Endometrial microvascular endothelial cells (primary cell): ENCODE data around the gene ITGA11. TPM values are rescaled to one million over a fixed set of nuclear protein-coding genes. Genes with fewer than 3 reads are reported as not detected.

Source experiments
- in situ Hi-C: cut with HindIII; loops from 2 replicates; pipeline ENCODE4 v1.10.0; 2017; ENCODE audit warnings: low sequenced_read_pairs, low pct_unique_long_range_greater_than_20kb; ENCODE audit errors: inconsistent ontology term
- total RNA-seq: library from RNA; depleted of rRNA; stranded (reverse); fragments of >200 nt; gene quantifications from one replicate; pipeline ENCODE4 v1.2.3, GENCODE V29; 2015; ENCODE audit errors: inconsistent ontology term

The ITGA11 gene
- total RNA-seq, 1 donor from 2014 or later = 0.19 TPM

DNA sequence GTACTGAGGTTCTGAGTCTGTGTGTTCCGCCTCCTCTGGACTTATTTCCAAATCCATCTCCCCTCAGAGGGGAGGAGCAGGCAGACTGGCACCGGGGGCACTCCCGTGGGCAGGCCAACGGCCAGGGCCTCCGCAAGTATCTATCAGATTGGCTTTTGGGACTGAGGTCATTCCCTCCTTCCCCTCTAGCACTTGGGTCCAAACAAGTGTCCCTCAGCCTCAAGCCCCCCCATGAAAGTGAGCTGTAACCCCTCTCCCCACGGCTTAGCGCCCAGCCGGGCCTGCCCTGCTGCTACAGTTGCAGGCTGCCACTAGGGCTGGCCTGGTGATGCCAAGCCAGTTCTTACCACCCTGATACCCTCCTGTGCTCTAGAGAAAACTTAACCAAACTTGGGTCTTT lies 17.4 kb downstream of the ITGA11 start:
- in situ Hi-C loops = no loop called here

DNA sequence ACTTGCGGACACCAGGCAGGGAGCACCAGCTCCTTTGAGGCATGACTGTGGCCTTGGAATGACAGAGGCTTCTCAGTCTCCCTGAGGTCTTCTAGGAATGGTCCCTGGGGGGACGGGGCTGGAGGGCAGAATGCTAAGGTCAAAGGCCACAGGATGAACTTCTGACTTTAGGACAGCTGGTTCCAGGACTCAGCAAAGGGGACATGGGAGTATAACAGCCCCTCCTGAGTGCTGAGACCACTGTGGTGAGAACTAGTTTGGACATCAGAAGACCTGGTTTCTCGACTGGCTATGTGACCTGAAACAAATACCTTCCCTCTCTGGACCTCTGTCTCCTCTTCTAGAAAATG lies 17.8 kb downstream of the ITGA11 start:
- in situ Hi-C loops = no loop called here

GRCh38 chr15:68413363-68414205 lies 18.4 kb downstream of the ITGA11 start:
- in situ Hi-C loops = no loop called here

GRCh38 chr15:68412218-68412617 lies 19.7 kb downstream of the ITGA11 start:
- in situ Hi-C loops = no loop called here

GRCh38 chr15:68411735-68412134 lies 20.2 kb downstream of the ITGA11 start:
- in situ Hi-C loops = no loop called here

DNA sequence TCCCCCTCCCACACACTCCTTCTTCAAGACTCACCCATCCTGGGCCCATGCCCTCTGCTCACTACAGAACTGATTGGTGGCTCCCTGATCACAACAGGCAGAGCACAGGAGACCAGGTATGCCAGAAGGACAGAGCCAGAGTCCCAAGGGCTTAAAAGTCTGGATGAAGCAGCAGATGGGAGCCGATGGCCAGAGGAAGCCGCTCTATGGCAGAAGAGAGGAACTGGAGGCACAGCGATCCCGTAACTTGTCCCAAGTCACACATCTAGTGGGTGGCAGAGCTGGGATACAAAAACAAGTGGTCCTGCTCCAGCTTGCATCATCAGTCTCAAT lies 20.7 kb downstream of the ITGA11 start:
- in situ Hi-C loops = no loop called here

DNA sequence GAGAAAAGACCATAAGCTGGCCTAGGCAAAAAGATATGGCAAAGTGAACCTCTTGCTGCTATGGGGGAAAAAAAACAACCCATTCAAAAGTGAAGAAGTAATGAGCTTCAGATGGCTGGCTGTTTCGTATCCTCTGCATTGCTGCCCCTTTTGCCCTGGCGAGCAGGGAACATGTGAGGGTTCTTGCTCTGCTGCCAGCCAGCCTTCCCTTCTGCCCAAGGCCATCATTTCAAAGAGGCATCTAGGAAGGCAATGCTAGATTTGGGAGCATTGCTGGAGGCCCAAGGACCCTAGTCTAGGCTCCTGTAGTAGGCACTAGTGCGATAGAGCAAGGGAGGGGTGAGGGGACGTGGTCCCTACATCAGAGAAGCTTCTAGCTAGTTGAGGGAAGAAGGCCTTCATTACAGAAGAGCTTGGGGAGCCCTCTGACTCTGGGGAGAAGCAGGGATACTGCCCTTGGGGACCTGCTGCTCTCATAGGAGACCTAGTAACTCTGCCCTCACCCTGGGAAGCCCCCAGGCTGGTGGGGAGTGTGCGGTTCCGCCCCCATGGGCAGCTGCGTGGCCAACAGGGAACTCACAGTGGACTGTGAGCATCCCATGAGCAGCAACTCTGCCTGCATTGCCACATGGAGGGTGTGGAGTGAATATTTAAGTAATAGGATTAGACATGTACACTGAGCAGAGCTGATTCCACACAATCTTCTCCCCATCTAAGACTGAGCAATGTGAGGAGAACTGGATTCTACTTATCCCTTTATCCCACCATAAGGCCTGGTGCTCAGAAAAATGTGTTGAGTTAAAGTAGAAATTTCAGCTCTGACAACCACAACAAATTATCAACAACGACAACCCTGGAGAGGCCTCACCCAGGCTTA lies 21.3 kb downstream of the ITGA11 start:
- in situ Hi-C loops = no loop called here

DNA sequence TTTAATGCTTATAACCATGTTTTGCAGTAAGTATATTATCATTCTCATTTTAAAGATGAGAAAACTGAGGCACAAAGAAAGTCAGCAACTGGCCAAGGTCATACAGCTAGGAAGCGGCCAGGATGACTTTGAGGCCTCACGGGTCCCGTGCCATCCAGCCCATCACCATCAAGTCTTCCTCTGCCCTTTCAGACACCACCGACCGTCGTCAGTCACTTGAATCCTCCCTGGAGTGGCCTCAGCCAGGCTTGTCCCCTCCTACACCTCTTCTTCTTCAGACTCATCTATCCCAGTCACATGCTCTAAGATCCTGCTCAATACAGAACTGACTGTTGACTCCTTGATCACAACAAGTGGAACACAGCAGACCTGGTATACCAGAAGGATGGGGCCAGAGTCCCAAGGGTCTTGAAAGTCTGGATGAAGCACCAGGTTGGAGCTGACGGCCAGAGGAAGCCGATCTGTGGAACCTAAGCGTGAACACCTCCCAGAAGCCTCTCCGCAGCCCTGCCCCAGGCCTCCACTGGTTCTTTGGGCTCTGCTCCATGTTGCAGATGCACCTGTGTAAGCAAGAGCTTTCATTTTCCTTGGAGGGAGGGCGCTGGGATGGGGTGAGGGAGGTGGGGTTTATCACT lies 22.1 kb downstream of the ITGA11 start:
- in situ Hi-C loops = no loop called here

DNA sequence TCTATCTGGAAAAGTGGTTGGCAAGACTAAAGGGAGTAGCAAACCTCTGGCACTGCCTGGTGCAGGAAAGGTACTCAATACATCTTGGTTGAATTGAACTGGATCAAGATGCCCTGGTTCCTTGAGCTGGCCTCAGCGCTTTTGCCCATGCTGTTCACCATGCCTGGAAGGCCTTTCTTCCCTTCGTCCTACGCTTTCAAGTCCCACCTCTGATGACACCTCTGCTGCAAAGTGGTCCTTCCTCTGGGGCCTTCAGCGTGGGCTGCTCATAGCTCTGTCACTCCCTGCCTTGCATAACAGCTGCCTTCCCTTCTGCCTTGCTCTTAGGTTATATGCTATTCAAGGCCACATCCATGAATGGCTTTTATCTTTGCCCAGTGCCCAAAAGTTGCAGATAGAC lies 23.0 kb downstream of the ITGA11 start:
- in situ Hi-C loops = no loop called here

DNA sequence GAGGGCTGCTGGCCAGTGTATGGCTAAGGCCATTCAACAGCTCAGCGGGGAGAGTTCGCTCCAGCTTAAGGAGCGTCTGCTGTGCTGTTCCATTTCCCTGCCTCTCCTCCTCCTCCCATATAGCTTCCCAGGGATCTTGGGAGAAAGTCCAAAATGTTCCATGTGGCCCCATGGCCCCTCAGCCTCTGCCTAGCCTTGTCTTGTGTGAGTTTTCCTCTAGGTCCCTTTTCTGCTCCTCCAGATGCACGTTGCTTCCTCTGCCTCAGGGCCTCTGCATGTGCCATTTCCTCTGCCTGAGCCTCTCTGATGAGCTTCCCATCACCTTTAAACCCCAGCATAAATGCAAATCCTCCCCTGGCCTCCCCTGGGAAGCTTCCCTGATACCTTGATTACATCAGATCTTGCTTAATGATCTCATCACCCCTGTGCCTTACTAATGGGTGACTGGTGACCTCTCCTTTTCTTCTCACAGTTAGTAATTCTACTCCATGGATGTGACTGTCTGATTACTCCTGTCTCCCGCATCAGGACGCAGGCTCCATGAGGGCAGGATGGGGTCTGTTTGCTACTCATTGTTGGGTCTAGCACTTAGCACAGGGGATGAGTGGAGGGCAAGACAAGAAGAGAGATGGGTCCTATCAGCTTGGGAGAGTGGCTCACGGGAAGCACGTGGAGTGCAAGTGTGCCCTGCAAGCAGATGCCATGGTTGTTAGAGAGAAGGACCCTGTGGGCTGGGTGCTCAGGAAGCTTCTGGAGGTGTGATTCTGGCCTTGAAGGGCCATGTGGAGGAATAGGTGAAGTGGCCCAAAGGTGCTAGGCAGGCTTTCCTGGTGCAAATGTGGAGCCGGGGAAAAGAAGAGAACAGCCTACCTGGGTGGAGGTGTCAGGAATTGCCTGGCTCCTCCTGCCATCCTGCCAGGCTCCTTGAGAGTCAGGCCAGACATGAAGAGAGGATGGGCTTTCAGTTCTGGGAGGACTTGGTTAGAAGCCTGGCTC lies 23.8 kb downstream of the ITGA11 start:
- in situ Hi-C loops = no loop called here

DNA sequence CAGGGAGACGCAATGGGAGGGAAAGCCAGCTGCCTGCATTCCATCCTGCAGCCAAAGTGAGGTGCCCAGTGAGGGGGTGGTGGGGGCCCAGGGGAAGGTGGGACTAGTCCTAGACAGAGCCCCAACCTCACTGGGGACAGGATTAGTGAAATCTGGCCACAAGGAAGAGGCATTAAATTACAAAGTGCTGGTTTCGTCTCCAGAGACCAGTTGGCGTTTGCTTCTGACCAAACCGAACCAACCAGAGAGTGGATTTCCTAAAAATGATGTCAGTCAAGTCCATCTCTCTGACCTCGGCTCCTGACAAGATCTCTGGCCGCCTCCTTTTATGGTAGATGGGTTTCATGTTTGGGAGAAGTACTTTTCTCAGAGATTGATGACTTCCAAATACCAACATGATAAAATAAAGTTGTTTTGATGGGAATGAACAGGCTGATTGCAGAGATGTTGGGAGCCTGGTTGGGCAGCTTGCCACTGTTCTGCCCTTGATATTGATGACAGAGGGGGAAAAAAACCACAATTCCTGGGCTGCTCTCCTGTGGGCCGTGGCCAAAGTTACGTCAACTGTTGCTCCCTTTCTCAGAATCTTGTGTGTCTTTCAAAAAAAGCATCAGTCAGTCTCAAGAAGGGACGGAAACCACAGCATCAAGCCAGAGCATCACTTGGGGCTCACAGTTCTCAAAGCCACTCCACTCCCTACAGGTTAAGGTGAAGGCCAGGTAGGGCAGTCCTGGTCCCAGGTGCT lies 24.6 kb downstream of the ITGA11 start:
- in situ Hi-C loops = no loop called here

DNA sequence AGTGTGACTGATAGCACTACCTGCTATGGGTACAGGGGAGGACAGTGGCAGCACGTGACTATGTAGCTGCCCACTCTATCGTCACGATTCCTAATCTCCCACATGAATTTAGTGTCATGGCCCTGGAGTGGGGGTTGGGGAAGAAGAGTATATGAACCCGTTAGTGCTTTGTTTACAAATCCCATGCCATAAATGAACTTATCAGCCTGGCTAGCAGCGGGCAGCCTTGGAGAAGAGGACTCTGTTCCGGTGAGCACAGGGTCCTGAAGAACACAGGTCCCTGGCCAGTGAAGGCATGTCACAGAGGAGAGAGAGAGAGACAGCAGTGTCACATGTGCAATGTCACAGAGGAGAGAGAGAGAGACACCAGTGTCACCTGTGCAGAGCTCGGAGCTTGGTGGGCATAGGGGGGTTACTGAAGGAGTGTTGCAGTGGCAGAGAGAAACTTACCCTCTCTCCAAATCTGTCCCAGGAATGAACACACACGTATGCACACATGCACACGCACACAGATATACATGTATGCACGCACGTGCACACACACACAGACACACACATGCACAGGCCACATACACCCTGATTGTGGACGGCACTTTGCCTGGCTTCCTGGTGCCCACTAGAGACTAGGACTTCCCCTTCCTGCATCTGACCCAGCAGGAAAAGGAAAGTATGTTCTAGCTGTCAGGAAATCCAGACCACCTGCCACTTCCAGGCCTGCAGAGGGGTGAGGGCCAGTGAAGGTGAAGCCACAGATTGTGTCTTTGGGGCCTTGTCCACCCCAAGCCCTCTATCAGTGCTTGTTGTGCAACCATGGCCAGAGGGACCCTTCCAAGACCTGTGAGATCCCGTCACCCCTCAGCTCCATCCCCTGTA lies 26.3 kb downstream of the ITGA11 start:
- in situ Hi-C loops = no loop called here

GRCh38 chr15:68404056-68404798 lies 27.7 kb downstream of the ITGA11 start:
- in situ Hi-C loops = no loop called here

- in situ Hi-C loops = no loop called here
Measured at GRCh38 chr15:68403161-68403941, 28.6 kb downstream of the ITGA11 start.

- in situ Hi-C loops = no loop called here
Measured at GRCh38 chr15:68402432-68403160, 29.4 kb downstream of the ITGA11 start.
